GM18873 (cell line): ENCODE results near the gene MAVS.

Source experiments
- ATAC-seq: cut with Tn5 transposase; IDR thresholded peaks from one replicate; pipeline ENCODE4 v1.9.1; 2021; ENCODE audit warnings: mild to moderate bottlenecking, moderate library complexity, moderate number of reproducible peaks; ENCODE audit not compliant: unreplicated experiment, low FRiP score

Gene MAVS

GRCh38 chr20:3846378-3846739 lies 275 bp upstream of the MAVS start:
- no peak for ATAC-seq

- no peak for ATAC-seq
These were observed 851 bp downstream of the MAVS start for GRCh38 chr20:3847429-3847940.

GRCh38 chr20:3848565-3848964 lies 1.9 kb downstream of the MAVS start:
- ATAC-seq, result no peak

- ATAC-seq, result no peak
These were observed 7.8 kb downstream of the MAVS start for GRCh38 chr20:3854462-3854871.

- no peak for ATAC-seq
These were observed 10.8 kb downstream of the MAVS start for GRCh38 chr20:3857405-3857804.

GRCh38 chr20:3858689-3859088 lies 12.1 kb downstream of the MAVS start:
- no peak for ATAC-seq

- ATAC-seq, result no peak
These were observed 14.6 kb downstream of the MAVS start for GRCh38 chr20:3861191-3861590.

GRCh38 chr20:3862333-3862732 lies 15.7 kb downstream of the MAVS start:
- no peak for ATAC-seq

- ATAC-seq, result no peak
These were observed 16.7 kb downstream of the MAVS start for GRCh38 chr20:3863317-3863716.

GRCh38 chr20:3864518-3864917 lies 17.9 kb downstream of the MAVS start:
- ATAC-seq, result no peak

GRCh38 chr20:3865152-3865886 lies 18.7 kb downstream of the MAVS start:
- no peak for ATAC-seq

GRCh38 chr20:3865887-3866407 lies 19.3 kb downstream of the MAVS start:
- ATAC-seq, result no peak

- ATAC-seq, result no peak
These were observed 19.8 kb downstream of the MAVS start for GRCh38 chr20:3866464-3866863.

GRCh38 chr20:3867802-3868201 lies 21.2 kb downstream of the MAVS start:
- ATAC-seq, result no peak

- no peak for ATAC-seq
These were observed 23.4 kb downstream of the MAVS start for GRCh38 chr20:3869839-3870634.

- ATAC-seq, result no peak
These were observed 25.1 kb downstream of the MAVS start for GRCh38 chr20:3871550-3872265.

GRCh38 chr20:3873507-3873906 lies 26.9 kb downstream of the MAVS start:
- ATAC-seq, result no peak

GRCh38 chr20:3874194-3874844 lies 27.7 kb downstream of the MAVS start:
- ATAC-seq, result no peak

GRCh38 chr20:3875378-3875974 lies 28.8 kb downstream of the MAVS start:
- ATAC-seq, result no peak

- no peak for ATAC-seq
These were observed 29.4 kb downstream of the MAVS start for GRCh38 chr20:3876000-3876399.
